DMS 273 (cell line): ENCODE results near the gene KLF16.

Experiments used
- DNase-seq: peaks from one replicate; lab custom pipeline; 2025; ENCODE audit not compliant: unreplicated experiment; lab: John Stamatoyannopoulos, UW

The KLF16 gene

DNA sequence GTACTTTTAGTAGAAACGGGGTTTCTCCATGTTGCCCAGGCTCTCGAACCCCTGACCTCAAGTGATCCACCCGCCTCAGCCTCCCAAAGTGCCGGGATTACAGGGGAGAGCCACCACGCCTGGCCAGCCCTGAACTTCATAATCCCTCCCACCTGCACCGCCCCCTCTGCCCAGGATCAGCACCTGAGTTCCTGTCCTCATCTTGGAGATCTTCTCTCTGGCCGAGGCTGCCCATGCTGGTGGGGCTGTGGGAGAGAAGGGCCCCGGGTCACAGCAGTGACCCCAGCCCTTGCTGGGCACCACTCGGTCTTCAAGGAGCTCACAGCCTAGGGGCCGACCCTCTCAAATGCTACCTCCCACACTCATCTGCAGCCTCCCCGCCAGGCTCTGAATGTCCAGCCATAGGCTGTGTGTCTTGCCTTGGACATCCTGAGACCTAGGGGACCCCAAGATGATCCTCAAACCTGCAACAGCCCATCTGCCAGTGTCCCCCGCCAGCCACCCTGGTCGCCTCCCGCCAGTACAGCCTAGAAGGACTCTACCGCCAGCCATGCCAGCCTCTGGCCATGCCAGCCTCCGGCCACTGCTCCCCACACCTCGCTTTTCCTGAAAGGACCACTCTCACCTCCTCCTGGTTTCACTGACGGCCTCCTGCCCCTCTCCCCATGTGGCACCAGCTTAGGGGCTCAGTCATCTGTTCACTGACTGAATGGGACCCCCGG lies 52.8 kb downstream of the KLF16 start:
- DNase-seq: no peak

- no peak for DNase-seq
Observed at GRCh38 chr19:1809678-1810077, 53.7 kb downstream of the KLF16 start.

GRCh38 chr19:1808395-1808731 lies 55.0 kb downstream of the KLF16 start:
- no peak for DNase-seq

DNA sequence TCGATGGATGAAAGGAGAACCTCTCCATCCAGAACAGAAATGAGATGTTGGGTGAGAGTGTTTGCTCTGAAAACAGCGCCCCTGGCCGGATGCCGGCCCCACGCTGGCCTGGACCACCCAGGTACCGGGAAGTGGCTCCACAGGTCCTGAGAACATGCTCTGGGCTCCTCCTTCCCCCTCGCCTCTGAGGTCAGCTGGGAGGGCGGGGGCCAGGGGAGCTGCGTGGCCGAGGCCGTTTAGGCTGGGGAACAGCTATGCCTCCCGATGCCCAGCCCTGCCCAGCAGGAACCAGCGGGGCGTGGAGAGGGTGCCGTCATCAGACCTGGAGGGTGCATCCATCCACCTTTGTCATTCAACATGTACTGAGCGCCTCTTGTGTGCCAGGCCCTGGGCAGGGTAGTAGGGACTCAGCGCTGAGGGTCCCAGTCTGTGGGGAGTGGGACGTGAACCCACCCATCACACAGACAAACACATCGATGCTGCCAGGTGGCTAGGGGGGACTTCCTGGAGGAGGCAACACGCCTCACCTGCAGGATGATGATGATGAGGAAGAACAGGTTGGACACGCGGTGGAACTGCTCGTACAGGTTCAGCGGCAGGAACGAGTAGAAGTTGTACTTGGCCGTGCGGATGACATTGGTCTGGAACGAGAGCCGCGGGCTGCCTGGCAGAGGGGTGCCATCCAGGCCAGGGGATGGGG lies 55.5 kb downstream of the KLF16 start:
- no peak for DNase-seq

- no peak for DNase-seq
Observed at GRCh38 chr19:1807030-1807694, 56.2 kb downstream of the KLF16 start.

DNA sequence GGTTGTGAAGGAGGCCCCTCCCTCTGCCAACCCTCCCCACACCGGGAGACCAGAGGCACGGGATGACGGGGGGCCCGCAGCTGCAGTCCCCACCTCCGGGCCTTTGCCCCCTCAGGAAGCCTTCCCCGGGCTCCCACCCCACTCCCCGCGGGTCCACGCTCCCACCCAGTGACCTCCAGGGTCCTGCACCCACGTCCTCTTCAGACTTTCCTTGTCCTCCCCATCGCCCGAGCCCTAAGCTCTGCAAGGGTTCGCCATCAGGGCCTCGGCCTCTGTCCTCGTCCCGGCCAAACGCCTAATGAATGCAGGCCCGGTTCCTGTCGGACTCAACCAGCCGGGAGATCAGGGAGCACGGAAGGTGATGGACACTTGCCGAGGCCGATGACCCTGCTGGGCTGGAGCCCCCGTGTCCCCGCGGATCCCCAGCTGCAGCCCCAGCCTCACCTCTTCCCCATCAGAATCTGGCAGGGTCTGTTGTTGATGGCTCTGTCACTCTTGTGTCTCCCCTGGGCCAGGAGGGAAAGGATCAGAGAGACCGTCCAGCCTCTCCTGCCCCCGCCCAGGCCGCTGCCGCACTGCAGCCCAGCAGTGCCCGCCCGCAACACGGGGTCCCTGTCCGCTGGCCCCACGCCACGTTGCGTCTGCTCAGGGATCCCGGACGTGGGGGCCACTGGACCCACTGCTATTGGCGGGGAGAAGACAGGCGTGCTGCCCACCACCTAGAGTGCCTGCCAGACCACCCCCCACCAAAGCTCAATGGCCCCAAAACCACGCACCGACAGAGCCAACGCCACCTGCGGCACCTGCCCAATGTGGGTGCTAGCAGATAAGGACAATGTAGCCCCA lies 57.0 kb downstream of the KLF16 start:
- no peak for DNase-seq

GRCh38 chr19:1805401-1806183 lies 57.8 kb downstream of the KLF16 start:
- no peak for DNase-seq

DNA sequence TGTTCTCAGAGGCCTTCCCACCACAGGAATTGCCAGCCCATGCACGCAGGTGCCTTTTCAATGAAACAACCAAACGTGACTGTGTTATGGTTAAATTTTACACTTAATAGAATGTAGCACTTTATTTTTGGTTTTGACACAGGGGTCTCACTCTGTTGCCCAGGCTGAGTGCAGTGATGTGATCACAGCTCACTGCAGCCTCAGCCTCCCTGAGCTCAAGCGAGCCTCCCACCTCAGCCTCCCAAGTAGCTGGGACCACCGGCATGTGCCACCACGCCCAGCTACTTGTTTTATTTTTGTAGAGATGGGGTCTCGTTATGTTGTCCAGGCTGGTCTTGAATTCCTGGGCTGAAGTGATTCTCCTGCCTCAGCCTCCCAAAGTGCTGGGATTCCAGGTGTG lies 58.5 kb downstream of the KLF16 start:
- DNase-seq: no peak
